Measurements from ENCODE around the gene CCDC137. TPM values are rescaled to one million over a fixed set of nuclear protein-coding genes. Genes with fewer than 3 reads are reported as not detected.

CCDC137 gene
- polyA plus RNA-seq, 5 donors, result 13.8 to 19.4 (median 14.0) TPM

DNA sequence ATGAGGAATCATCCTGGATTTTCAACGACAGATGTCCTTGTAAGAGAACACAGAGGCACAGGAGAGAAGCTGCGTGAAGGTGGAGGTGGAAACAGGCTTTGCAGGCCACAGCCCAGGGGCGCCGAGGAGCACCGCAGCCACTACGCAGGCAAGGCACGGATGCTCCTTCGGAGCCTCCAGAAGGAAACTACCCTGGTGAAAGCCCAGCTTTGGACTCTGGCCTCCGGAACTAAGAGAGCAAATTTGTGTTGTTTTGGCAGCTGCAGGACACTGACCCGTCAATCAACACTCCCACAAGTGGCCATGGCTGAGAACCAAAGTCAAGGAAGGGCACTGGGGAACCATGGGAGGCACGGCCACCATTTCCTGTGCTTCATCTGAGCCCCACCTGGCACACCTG lies 13.6 kb downstream of the CCDC137 start:
- no peak for DNase-seq

DNA sequence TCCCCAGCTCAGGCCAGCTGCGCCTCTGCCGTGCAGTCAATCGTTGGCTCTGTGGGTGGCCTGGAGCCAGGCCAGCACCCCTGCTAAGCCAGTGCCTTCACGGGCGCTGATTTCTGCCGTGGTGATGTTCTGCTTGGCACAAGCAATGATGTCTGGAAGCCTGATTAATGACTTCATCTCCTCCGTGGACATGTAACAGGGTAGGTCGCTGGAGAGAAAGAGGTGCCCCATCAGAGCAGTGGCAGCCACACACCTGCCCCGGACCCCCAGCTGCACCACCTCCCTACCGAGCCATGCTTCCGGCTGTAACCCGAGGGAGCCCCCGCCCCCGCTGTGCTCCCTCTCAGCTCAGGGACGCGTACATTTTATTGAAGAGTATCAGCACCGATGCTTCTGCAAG lies 15.1 kb downstream of the CCDC137 start:
- DNase-seq, result no peak

DNA sequence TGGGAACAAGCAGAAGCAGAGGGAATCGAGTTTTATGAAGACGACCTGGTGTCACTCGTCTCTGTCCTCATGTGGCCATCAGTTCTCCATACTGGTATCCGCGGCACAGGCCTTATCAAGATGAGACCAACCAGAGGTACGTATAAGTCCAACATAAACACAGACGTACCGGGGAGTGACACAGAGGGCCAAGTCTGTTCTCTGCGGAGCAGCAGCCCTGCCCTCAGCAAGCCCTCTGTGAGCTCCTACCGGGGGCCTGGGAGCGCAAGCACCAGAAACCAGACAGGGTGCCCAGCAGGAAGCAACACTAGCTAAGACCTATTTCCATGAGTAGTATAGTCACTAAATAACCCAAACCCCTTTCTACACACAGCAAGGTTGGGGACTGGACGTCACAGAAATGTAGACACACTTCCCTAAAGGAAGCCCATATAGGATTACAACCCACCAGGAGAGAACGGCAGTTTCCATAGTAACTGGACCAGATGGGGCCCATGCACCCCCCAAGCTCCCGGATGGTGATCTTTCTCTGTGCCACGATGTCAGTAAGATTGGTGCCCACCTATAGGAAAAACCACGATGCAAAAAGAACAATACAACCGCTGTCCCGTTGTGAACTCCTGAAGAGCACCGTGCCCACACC lies 16.1 kb downstream of the CCDC137 start:
- no peak for DNase-seq

DNA sequence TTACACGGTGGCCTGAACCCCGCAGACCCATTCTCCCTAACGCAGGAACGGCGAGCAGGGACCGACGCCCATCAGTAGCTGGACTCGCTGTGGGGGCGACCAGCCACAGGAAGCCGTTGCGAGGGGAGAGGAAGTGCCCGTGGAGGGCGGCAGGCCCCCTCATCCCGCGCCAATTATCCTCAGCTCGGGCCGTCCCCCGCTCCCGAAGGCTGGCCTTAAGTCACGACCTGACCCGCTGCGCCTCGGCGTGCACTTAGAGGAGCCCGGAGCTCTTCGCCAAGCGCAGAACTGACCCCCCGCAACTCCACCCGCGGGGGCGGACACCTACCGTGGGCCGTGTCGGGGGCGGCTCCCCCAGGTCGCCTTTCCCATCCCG lies 16.7 kb downstream of the CCDC137 start:
- no peak for DNase-seq

DNA sequence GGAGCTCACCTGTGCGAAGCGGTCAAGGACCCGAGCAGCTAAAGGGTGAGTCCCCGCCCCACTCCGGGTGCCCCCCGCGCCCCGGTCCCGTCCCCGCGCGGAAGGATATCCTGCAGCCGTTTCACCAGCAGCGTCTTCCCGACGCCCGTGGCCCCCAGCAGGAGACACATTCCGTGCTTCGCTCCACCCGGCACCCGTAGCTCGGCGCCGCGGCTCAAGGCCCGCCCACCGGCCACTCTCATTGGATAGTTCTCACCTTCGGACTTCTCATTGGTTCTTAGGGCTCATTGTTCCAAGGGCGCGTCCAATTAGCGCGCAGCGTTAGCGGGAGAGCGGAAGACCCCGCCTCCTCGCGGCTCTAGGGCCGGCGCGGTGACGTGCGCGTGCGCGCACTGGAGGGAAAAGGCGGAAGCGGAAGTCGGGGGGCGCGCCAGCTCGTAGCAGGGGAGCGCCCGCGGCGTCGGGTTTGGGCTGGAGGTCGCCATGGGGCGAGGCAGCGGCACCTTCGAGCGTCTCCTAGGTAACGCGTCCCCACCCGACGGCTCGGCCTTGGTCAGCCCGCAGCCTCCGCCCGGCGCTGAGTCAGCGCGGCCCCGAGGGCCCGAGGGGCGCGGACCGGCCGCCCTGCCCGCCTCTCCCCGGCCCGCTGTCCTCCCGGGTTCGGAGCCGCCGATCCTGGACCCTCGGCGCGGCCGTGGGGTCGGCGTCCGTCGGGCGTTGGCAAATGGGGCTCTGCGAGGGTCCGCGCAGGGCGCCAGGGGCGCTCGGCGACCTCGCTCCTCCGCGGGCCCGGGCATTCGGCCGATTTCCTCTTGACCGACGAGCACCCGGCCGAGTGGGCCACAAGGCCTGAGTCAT lies 17.3 kb downstream of the CCDC137 start, which contains the start of the genes ARL16 and HGS:
Gene ARL16, minus strand, starts transcription at position 214 of the 858 bp plus-strand sequence. Its CDS starts 44 bp downstream, at position 170.
Gene HGS, plus strand, starts transcription at position 428 of the 858 bp plus-strand sequence. Its CDS starts 56 bp downstream, at position 484.
- DNase-seq, result peak; percentile 99 to 100

DNA sequence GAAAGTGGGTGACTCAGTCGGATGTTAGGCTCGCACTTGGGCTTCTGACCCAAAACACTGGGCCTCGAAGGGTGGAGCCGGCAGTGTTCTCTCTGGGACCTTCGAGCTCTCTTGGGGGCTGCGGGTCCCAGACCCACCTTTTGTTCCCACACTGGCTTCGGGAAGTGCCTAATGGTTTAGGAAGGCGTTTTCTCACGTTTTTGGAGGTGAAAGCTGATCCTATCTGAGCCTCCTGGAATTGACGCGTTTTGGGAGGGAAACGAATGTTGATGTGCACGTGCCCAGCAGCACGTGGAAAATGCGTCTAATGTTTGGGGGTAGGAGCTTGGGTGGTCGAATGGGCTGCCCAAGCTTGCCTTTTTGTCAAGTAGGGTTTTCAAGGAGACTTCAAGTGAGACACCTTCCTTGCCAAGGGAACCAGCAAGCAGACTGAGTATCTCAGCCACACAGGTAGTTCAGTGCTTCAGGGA lies 17.9 kb downstream of the CCDC137 start:
- DNase-seq, result no peak

DNA sequence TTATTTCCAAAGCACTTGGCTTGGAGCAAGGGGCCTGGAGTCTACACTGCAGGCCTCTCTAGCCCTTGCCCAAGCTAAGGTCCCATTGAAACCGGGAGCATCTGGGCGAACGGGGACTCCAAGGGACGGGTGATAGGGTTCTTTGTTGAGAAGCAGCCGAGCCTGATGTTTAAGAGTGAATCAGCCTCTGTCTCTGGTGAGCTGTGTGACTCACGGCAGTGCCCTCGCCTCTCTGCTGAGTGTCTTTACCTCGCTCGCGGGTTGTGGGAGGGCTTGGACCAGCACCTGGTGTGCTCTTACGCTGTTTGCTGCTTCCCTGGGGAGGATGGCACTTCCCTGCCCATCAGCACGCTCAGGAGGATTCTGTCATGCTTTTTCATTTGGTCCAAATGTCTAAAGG lies 18.6 kb downstream of the CCDC137 start:
- DNase-seq, result no peak

DNA sequence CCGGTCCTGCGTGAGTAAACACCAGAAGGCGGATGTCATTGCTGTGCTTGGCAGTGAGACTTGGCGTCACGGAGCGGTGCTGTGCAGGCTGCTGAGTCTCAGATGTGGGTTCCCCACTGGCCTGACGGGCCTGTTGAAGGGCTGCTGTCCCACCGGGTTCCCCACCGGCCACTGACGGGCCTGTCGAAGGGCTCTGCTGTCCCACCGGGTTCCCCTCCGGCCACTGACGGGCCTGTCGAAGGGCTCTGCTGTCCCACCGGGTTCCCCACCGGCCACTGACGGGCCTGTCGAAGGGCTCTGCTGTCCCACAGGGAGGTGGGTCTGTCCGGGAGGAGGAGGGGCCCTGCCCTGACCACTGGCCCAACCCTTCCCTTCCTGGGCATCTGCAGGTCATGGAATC lies 20.1 kb downstream of the CCDC137 start:
- no peak for DNase-seq

DNA sequence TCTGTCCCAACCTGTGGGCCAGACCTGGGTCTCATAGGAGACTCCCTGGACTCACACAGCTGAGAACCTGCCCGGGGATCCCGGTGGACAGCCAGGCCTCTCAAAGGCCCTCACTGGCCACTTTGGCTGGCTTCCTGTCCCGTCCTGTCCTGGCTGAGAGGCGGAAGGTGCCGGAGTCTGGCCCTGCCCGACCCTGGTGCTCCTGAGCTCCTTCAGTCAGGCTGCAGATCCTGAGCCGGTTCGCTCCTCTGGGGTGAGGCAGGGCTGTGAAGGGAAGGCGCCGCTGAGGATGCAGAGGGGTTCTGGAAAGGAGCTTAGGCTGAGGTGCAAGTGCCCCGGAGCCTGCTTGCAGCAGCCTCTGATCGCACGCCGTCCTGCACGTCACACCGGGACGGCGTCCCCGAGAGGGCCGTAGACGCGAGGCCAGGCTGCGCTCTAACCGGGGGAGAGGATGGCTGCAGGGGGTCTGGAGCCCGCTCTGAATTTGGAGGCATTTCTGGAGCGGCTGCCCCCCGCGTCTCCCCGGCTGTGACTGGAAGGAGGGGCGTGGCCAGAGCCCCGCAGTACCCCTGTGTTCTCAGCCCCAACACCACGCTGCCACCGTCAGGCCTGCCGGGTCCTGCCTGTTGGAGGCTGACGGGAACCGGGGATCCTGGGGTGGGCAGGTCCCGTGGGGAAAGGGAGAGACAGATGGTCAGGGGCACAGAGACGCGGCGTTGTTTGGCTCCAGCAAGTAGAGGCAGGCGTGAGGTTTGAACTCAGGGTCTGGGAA lies 21.4 kb downstream of the CCDC137 start:
- DNase-seq, result no peak

DNA sequence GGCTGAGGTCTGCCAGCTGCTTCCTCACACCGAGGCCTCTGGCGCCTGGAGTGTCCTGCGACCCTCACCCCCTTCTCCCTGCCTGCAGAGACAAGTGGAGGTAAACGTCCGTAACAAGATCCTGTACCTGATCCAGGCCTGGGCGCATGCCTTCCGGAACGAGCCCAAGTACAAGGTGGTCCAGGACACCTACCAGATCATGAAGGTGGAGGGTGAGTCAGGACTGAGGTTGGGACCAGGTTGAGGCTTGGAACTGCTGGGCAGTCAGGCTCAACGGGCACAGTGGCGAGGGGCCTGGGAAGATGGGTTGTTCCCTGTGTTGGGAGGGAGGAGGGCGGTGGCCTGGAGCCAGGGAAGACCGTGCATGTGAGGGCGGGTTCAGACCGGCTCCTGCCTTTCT lies 22.1 kb downstream of the CCDC137 start:
- DNase-seq, result no peak

DNA sequence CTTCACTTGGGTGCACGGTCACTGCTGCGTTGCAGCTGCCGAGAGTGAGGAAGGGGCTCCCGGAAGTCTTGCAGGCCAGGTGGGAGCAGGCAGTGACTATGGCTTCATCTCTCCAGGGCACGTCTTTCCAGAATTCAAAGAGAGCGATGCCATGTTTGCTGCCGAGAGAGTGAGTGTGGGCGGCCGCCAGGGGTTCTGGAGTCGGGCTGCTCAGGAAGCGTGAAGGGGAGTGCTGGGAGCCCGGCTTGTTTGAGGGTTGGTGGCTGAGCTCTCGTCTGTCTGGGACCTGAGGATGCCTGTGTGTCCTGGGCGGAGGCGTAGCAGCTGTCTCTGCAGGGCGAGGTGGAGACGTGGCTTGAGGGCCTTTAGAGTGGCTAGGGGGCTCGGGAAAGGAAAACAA lies 23.5 kb downstream of the CCDC137 start:
- no peak for DNase-seq

DNA sequence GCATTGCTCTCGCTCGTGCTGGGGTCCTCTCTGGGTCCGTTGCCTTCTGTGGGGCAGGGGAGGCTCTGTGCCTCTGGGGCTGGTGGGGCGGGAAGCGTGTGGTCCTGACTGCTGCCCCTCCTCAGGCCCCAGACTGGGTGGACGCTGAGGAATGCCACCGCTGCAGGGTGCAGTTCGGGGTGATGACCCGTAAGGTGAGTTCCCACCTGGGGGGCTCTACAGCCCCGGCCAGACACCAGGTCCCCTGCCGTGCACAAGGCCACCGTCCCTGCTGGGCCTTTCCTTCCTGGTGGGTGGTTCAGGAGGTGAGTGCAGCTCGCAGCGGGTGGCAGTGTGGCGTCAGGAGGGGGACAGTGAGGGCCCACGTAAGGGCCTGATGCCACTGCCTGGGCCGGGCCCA lies 24.0 kb downstream of the CCDC137 start:
- no peak for DNase-seq

DNA sequence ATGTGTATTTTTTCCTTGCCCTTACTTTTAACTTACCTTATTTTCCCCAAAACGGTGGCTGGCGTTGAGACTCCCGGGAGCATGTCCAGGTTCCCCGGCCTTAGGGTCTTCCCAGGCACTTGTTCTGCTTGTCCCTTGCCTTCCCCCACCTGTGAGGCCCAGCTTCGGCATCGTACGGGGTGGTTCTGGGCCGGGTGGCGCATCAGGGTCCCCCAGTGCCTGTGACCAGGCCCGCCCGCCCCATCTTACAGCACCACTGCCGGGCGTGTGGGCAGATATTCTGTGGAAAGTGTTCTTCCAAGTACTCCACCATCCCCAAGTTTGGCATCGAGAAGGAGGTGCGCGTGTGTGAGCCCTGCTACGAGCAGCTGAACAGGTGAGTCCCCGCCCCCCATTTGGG lies 24.7 kb downstream of the CCDC137 start:
- no peak for DNase-seq

DNA sequence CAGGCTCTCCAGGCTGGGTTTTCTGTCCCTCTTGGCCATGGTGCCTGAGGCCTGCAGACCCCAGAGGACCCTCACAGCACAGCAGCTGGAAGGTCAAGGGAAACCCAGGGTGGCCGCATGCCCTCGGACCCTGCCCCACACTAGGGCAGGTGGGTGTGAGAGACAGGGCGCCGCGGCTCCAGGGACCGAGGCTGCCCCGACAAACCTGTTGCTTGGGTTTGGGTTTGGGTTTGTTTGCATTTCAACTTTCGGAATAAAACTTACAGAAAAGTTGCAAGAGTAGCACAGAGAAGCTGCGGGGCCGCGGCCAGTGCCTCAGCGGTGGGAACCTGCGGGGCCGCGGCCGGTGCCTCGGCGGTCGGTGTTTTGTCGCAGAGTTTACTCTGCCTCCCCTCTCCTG lies 25.1 kb downstream of the CCDC137 start:
- no peak for DNase-seq

DNA sequence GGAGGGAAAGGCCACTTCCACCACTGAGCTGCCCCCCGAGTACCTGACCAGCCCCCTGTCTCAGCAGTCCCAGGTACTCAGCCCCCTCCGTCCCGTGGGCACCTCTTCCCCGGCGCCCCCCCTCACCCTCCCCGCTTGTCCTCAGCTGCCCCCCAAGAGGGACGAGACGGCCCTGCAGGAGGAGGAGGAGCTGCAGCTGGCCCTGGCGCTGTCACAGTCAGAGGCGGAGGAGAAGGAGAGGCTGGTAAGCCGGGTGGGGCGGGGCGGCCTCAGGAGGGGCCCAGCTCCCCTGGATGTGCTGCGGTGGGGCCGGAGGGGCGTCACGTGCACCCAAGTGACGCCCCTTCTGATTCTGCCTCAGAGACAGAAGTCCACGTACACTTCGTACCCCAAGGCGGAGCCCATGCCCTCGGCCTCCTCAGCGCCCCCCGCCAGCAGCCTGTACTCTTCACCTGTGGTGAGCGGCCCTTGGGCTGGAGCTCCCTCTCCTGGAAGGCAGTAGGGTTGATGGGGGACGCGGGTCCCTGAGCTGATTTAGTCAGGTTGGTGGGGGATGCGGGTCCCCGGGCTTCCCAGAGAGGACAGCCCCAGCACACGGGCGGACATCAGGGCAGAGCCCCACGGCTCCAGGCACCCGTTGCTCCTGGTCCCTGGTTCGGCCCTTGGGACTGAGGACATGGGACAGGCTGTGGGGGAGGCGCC lies 27.1 kb downstream of the CCDC137 start:
- no peak for DNase-seq

DNA sequence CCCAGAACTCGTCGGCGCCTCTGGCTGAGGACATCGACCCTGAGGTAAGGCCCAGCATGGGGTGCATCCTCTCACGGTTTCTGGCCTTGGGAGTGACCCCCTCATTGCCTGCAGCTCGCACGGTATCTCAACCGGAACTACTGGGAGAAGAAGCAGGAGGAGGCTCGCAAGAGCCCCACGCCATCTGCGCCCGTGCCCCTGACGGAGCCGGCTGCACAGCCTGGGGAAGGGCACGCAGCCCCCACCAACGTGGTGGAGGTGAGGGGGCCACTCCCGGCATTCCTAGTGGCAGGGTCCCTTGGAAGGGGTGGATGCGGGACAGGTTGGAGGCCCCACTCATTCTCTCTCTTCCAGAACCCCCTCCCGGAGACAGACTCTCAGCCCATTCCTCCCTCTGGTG lies 28.3 kb downstream of the CCDC137 start:
- DNase-seq, result no peak

DNA sequence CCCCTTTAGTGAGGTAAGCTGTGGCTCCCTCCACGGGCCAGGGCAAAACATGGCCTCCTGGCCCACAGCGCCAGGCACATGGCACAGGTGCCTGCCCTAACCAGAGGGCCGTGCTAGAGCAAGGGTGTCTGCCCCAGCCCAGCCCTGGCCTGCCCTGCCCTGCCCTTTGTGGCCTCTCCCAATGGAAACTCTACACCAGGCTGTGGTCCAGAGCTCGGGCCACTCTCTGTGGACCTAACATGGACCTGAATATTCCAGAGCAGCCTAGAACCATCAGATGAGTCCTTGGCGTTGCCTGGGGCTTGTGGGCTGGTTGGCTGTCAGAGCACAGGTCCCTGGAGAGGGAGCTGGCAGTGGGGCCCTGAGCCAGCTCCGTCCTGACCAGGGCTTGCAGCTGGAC lies 28.7 kb downstream of the CCDC137 start:
- DNase-seq, result no peak

DNA sequence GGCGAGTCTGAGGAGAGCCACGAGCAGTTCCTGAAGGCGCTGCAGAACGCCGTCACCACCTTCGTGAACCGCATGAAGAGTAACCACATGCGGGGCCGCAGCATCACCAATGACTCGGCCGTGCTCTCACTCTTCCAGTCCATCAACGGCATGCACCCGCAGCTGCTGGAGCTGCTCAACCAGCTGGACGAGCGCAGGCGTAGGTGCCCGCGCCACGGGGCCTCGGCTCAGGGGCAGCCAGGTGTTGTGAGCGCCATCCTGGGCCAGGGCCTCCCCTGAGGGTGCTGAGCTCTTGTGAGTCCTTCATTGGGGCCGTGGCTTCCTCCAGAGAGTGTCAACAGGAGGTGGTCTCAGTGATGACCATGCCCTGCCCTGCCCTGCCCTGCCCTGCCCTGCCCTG lies 29.3 kb downstream of the CCDC137 start:
- DNase-seq, result no peak

DNA sequence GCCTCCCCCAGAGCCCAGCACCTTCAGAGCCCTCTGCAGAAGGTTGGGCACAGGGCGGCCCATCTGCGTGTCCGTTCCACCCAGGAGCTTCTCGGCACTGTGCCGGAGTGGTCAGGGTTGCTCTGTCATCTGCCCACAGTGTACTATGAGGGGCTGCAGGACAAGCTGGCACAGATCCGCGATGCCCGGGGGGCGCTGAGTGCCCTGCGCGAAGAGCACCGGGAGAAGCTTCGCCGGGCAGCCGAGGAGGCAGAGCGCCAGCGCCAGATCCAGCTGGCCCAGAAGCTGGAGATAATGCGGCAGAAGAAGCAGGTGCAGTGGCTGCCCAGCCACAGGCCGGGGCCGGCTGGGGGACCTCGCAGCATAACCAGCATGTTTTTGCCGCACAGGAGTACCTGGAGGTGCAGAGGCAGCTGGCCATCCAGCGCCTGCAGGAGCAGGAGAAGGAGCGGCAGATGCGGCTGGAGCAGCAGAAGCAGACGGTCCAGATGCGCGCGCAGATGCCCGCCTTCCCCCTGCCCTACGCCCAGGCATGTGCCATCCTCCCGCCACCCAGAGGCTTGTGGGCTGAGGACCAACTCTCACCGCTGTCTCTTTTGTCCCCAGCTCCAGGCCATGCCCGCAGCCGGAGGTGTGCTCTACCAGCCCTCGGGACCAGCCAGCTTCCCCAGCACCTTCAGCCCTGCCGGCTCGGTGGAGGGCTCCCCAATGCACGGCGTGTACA lies 29.8 kb downstream of the CCDC137 start:
- no peak for DNase-seq

DNA sequence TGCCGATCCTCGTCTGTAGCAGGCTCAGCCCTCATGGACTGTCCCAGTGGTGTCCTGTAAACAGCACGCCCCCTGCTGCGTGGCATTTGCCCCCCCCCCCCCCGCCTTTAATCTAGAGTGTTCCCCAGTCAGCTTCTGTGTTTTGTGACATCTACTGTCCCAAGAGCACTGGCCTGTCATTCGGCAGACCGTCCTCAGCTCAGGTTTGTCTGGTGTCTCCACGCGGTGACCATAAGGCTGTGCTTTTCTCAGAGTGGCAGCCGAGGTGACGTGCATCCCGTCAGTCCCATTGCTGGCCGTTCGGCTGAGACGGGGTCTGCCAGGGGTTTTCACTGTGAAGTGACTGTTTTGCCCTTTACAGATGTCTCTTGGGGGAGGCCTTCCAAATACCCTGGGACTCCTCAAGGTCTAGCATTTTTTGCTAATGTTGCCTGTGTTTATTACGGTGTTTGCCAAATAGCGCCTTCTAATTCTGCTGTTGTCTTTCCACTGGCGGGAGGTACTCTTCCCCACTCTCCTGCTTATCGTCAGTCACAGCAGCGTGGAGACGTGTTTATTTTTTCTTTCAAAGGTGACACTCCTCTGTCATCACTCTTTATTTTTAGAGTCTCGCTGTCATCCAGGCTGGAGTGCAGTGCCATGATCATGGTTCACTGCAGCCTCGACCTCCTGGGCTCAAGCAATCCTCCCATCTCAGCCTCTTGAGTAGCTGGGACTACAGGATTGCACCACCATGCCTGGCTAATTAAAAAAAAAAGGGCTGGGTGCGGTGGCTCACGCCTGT lies 30.9 kb downstream of the CCDC137 start:
- no peak for DNase-seq

Data from right lung (tissue), 5 donors.